Measurements from ENCODE around the gene TMEM175.
"Not testable (repeated sequence)": the region's sequence is repeated elsewhere in the genome, so short reads cannot be mapped to it uniquely, and the experiment has no call there.

The TMEM175 gene

DNA sequence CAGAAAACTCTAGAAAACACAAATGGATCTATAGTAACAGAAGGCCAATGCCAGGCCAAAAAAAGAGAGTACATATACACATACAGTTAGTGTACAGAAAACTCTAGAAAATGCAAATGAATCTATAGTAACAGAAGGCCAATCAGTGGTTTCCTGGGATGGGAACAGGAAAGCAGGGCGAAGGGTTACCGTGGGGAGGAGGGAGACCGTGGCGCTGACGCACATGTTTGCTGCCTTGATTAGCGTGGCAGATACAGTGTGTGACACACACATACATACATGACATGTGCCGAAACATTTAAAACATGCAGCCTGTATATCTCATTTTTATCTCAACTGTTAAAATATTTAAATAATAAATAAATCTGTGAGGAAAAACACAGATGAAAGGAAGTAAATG is 14.8 kb upstream of the TMEM175 start:
- Histone ChIP-seq H3K27ac (ENCODE audit: low read length) (no peak overlapping the region), H3K27me3 (ENCODE audit: control insufficient read depth in 1 of 2, insufficient read depth in 2 of 2, low read length in 2 of 2) (no peaks in the 10 kb centered on the region), H3K4me3 (ENCODE audit: low read length in 2 of 2) (no peak overlapping the region), H3K9ac (ENCODE audit: low read length in 2 of 2) (no peak overlapping the region), H3K9me3 (ENCODE audit: control insufficient read depth in 2 of 2, low read length in 2 of 2) (no peaks in the 10 kb centered on the region), H3K4me1 (ENCODE audit: control insufficient read depth, insufficient read depth, low read length) (no peaks in the 10 kb centered on the region), H3K36me3 (ENCODE audit: control insufficient read depth in 2 of 2, insufficient read depth in 2 of 2, low read length in 2 of 2) (peaks cover 3 to 4% of the 10 kb centered on the region in 2 donors)

DNA sequence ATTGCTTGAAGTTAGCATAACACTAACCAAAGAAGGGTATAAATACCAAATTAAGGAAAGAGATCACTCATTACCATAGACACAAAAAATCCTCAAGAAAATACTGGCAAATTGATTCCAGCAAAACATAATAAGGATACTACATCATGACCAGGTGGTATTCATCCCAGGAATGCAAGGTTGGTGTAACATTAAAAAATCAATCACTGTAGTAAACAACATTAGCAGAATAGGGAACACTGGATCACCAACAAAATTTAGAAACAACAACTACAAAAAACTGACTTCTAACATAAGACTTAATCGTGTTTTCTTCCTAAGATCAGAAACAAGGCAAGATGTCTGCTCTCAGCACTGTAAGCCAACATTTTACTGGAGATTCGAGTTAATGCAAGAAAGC is 14.3 kb upstream of the TMEM175 start:
- no peak overlapping the region for H3K4me3 ChIP-seq (ENCODE audit: low read length in 2 of 2)
- no peak overlapping the region for H3K27ac ChIP-seq (ENCODE audit: low read length)
- no peaks in the 10 kb centered on the region for H3K4me1 ChIP-seq (ENCODE audit: control insufficient read depth, insufficient read depth, low read length)
- no peaks in the 10 kb centered on the region for H3K27me3 ChIP-seq (ENCODE audit: control insufficient read depth in 1 of 2, insufficient read depth in 2 of 2, low read length in 2 of 2)
- peaks cover 3 to 7% of the 10 kb centered on the region in 2 donors for H3K36me3 ChIP-seq (ENCODE audit: control insufficient read depth in 2 of 2, insufficient read depth in 2 of 2, low read length in 2 of 2)
- H3K9ac ChIP-seq (ENCODE audit: low read length in 2 of 2): no peak overlapping the region
- H3K9me3 ChIP-seq (ENCODE audit: control insufficient read depth in 2 of 2, low read length in 2 of 2): no peaks in the 10 kb centered on the region

DNA sequence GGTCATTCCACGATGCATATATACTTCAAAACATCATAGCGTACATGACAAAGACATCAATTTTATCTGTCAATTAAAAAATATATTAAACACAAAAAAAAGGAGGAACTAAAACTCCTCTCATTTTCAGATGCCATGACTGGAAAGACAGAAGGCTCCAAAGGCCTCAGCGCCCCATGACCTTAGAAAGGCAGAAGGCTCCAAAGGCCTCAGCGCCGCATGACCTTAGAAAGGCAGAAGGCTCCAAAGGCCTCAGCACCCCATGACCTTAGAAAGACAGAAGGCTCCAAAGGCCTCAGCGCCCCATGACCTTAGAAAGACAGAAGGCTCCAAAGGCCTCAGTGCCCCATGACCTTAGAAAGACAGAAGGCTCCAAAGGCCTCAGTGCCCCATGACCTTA is 13.7 kb upstream of the TMEM175 start:
- not testable (repeated sequence) for H3K9ac ChIP-seq (ENCODE audit: low read length in 2 of 2); H3K36me3 ChIP-seq (ENCODE audit: control insufficient read depth in 2 of 2, insufficient read depth in 2 of 2, low read length in 2 of 2); H3K27me3 ChIP-seq (ENCODE audit: control insufficient read depth in 1 of 2, insufficient read depth in 2 of 2, low read length in 2 of 2); H3K4me1 ChIP-seq (ENCODE audit: control insufficient read depth, insufficient read depth, low read length); H3K4me3 ChIP-seq (ENCODE audit: low read length in 2 of 2); H3K9me3 ChIP-seq (ENCODE audit: control insufficient read depth in 2 of 2, low read length in 2 of 2); H3K27ac ChIP-seq (ENCODE audit: low read length)

DNA sequence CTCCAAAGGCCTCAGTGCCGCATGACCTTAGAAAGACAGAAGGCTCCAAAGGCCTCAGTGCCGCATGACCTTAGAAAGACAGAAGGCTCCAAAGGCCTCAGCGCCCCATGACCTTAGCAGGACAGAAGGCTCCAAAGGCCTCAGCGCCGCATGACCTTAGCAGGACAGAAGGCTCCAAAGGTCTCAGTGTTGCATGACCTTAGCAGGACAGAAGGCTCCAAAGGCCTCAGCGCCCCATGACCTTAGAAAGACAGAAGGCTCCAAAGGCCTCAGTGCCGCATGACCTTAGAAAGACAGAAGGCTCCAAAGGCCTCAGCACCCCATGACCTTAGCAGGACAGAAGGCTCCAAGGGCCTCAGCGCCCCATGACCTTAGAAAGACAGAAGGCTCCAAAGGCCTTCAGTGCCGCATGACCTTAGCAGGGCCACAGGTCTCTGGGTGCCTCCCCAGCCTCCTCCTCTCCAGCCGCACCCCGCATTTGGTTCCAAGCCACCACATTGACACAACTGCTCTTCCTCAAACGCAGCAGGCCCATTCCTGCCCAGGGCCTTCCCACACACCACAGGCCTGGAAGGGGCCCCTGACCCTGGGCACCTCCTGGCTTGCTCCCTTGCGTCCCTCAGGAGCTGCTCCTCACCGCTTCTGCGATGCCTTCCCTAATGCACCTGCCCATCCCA is 13.1 kb upstream of the TMEM175 start:
- not testable (repeated sequence) for H3K27ac ChIP-seq (ENCODE audit: low read length); H3K9ac ChIP-seq (ENCODE audit: low read length in 2 of 2); H3K4me3 ChIP-seq (ENCODE audit: low read length in 2 of 2); H3K4me1 ChIP-seq (ENCODE audit: control insufficient read depth, insufficient read depth, low read length); H3K27me3 ChIP-seq (ENCODE audit: control insufficient read depth in 1 of 2, insufficient read depth in 2 of 2, low read length in 2 of 2); H3K9me3 ChIP-seq (ENCODE audit: control insufficient read depth in 2 of 2, low read length in 2 of 2); H3K36me3 ChIP-seq (ENCODE audit: control insufficient read depth in 2 of 2, insufficient read depth in 2 of 2, low read length in 2 of 2)

DNA sequence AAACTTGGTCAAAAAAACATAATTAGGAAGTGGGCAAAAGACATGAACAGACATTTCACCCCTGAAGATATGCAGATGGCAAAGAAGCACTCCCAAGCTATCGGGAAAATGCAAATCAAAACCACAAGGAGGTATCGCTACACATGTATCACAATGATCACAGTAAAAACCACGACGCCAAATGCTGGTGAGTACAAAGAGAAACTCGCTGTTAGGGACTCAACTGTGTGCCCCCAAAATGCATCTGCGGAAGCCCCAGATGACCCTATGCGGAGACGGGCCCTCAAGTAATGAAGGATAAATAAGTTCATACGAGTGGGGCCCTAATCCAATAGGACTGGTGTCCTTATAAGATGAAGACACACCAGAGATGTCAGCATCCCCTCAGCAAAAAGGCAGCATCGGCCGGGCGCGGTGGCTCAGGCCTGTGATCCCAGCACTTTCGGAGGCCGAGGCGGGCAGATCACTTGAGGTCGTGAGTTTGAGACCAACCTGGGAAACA is 10.4 kb upstream of the TMEM175 start:
- H3K4me1 ChIP-seq (ENCODE audit: control insufficient read depth, insufficient read depth, low read length): peaks cover 6% of the 10 kb centered on the region
- no peak overlapping the region for H3K9ac ChIP-seq (ENCODE audit: low read length in 2 of 2)
- H3K4me3 ChIP-seq (ENCODE audit: low read length in 2 of 2): no peak overlapping the region
- H3K27me3 ChIP-seq (ENCODE audit: control insufficient read depth in 1 of 2, insufficient read depth in 2 of 2, low read length in 2 of 2): no peaks in the 10 kb centered on the region
- H3K27ac ChIP-seq (ENCODE audit: low read length): no peak overlapping the region
- H3K9me3 ChIP-seq (ENCODE audit: control insufficient read depth in 2 of 2, low read length in 2 of 2): no peaks in the 10 kb centered on the region
- peaks cover 3 to 4% of the 10 kb centered on the region in 2 donors for H3K36me3 ChIP-seq (ENCODE audit: control insufficient read depth in 2 of 2, insufficient read depth in 2 of 2, low read length in 2 of 2)

DNA sequence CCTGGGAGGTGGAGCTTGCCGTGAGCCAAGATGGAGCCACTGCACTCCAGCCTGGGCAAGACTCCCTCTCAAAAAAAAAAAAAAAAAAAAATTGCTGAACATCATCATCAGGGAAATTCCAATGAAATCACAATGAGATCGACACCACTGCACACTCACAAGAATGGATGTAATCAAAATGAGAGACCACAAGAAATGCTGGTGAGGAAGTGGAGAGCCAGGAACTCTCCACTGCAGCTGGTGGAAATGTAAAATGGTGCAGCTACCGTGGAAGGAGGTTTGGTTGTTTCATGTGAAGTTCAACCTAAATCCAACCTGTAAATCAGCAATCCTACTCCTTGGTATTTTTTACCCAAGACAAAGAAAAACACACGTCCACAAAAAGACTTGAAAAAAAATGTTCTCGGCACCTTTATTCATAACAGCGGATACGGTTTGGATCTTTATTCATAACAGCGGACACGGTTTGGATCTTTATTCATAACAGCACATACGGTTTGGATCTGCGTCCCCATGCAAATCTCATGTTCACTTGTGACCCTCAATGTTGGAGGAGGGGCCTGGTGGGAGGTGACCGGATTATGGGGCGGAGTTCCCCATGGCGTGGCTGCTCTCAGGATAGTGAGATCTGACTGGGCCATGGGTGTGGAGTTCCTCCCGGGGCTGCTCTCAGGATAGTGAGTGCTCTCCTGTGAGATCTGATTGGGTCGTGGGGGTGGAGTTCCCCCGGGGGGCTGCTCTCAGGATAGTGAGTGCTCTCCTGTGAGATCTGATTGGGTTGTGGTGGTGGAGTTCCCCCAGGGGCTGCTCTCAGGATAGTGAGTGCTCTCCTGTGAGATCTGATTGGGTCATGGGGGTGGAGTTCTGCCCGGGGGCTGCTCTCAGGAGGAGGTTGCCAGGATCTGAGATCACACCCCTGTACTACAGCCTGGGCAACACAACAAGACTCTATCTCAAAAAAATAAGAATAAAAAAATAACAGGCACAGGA is 7.9 kb upstream of the TMEM175 start:
- Histone ChIP-seq H3K9me3 (ENCODE audit: control insufficient read depth in 2 of 2, low read length in 2 of 2) (no peaks in the 10 kb centered on the region), H3K4me3 (ENCODE audit: low read length in 2 of 2) (no peak overlapping the region), H3K27me3 (ENCODE audit: control insufficient read depth in 1 of 2, insufficient read depth in 2 of 2, low read length in 2 of 2) (no peaks in the 10 kb centered on the region), H3K36me3 (ENCODE audit: control insufficient read depth in 2 of 2, insufficient read depth in 2 of 2, low read length in 2 of 2) (peaks cover 3 to 4% of the 10 kb centered on the region in 2 donors), H3K9ac (ENCODE audit: low read length in 2 of 2) (no peak overlapping the region), H3K27ac (ENCODE audit: low read length) (no peak overlapping the region), H3K4me1 (ENCODE audit: control insufficient read depth, insufficient read depth, low read length) (peaks cover 10% of the 10 kb centered on the region)

DNA sequence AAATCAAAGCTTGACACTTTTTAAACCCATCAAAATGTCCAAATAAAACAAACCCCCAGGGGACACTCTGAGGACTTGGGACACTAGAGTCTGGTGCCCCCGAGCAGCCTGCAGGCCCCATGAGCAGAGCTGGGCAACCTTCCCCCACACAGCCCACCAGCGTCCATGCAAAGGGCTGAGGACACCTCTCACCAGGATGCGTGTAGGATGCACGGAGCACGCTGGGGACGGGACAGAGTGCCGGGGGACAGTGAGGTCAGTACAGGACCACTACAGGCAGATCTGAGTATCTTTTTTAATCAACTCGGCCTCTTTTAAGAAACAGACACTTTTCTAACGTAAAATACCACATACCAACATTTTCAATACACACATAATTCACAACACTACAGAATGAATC is 7.1 kb upstream of the TMEM175 start:
- no peaks in the 10 kb centered on the region for H3K9me3 ChIP-seq (ENCODE audit: control insufficient read depth in 2 of 2, low read length in 2 of 2)
- no peak overlapping the region for H3K9ac ChIP-seq (ENCODE audit: low read length in 2 of 2)
- no peak overlapping the region for H3K27ac ChIP-seq (ENCODE audit: low read length)
- peaks cover 3 to 4% of the 10 kb centered on the region in 2 donors for H3K36me3 ChIP-seq (ENCODE audit: control insufficient read depth in 2 of 2, insufficient read depth in 2 of 2, low read length in 2 of 2)
- no peak overlapping the region for H3K4me3 ChIP-seq (ENCODE audit: low read length in 2 of 2)
- H3K27me3 ChIP-seq (ENCODE audit: control insufficient read depth in 1 of 2, insufficient read depth in 2 of 2, low read length in 2 of 2): no peaks in the 10 kb centered on the region
- peaks cover 10% of the 10 kb centered on the region for H3K4me1 ChIP-seq (ENCODE audit: control insufficient read depth, insufficient read depth, low read length)

DNA sequence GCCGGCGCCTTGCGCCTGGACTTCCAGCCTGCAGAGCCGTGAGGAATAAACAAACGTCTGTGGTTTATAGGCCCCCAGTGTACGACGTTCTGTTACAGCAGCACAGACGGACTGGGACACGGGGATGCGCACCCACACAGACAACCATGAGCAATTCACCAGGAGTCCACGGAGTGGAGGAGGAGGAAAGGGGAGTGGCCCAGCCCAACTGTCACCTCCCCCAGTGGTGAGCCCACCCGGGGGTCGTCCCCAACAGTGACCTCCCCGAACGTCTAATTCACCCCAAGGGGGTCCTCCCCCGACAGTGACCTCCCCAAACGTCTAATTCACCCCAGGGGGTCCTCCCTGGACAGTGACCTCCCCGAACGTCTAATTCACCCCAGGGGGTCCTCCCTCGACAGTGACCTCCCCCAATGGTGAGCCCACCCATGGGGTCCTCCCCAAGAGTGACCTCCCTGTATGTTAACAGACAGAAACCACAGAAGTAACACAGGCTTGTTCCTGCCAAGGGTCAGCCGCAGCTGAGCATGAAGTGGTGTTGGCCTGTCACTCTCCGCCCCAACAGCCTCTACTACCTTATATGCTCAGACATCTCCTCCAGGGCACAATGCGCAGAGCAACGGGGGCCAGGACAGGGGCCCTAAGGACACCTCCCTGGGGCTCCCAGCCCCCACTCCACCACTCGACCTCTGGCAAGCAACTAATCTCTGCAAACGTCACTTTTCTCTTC is 6.3 kb upstream of the TMEM175 start:
- Histone ChIP-seq H3K36me3 (ENCODE audit: control insufficient read depth in 2 of 2, insufficient read depth in 2 of 2, low read length in 2 of 2) (peaks cover 3 to 4% of the 10 kb centered on the region in 2 donors), H3K9ac (ENCODE audit: low read length in 2 of 2) (no peak overlapping the region), H3K27ac (ENCODE audit: low read length) (no peak overlapping the region), H3K9me3 (ENCODE audit: control insufficient read depth in 2 of 2, low read length in 2 of 2) (no peaks in the 10 kb centered on the region), H3K4me3 (ENCODE audit: low read length in 2 of 2) (no peak overlapping the region), H3K4me1 (ENCODE audit: control insufficient read depth, insufficient read depth, low read length) (peaks cover 13% of the 10 kb centered on the region), H3K27me3 (ENCODE audit: control insufficient read depth in 1 of 2, insufficient read depth in 2 of 2, low read length in 2 of 2) (no peaks in the 10 kb centered on the region)

DNA sequence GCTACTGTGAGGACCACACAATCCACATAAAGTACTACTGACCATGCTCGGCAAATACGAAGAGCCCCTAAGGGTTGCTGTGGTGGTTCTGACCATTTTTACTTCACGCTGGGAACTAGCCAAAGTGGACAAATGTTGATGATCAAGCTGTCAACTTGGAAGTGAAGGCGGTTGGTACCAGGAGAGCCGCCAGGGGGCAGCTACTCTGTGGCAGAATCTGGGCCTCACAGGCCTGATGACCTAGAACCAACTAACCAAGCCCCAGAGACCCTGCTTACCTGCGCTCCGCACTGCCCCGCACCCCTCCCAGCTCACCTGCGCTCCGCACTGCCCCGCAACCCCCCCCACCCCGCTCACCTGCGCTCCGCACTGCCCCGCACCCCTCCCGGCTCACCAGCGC is 5.7 kb upstream of the TMEM175 start:
- peaks cover 19% of the 10 kb centered on the region for H3K4me1 ChIP-seq (ENCODE audit: control insufficient read depth, insufficient read depth, low read length)
- no peaks in the 10 kb centered on the region for H3K9me3 ChIP-seq (ENCODE audit: control insufficient read depth in 2 of 2, low read length in 2 of 2)
- no peak overlapping the region for H3K27ac ChIP-seq (ENCODE audit: low read length)

DNA sequence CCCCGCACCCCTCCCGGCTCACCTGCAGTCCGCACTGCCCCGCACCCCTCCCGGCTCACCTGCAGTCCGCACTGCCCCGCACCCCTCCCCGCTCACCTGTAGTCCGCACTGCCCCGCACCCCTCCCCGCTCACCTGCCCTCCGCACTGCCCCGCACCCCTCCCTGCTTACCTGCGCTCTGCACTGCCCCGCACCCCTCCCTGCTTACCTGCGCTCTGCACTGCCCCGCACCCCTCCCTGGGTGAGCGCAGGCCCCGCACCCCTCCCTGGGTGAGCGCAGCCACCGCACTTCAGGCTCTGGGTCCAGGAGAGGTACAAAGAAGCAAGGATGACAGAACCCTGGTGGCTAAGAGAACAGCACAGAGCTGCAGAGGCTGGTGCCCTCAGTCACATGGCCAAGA is 4.7 kb upstream of the TMEM175 start:
- H3K36me3 ChIP-seq (ENCODE audit: control insufficient read depth in 2 of 2, insufficient read depth in 2 of 2, low read length in 2 of 2); H3K27me3 ChIP-seq (ENCODE audit: control insufficient read depth in 1 of 2, insufficient read depth in 2 of 2, low read length in 2 of 2); H3K4me3 ChIP-seq (ENCODE audit: low read length in 2 of 2); H3K9me3 ChIP-seq (ENCODE audit: control insufficient read depth in 2 of 2, low read length in 2 of 2); H3K27ac ChIP-seq (ENCODE audit: low read length); H3K9ac ChIP-seq (ENCODE audit: low read length in 2 of 2): not testable (repeated sequence)
- peaks cover 20% of the 10 kb centered on the region for H3K4me1 ChIP-seq (ENCODE audit: control insufficient read depth, insufficient read depth, low read length)

More for the DNA sequence above, 5.7 kb upstream of the TMEM175 start:
- H3K9ac ChIP-seq (ENCODE audit: low read length in 2 of 2): no peak overlapping the region
- no peak overlapping the region for H3K4me3 ChIP-seq (ENCODE audit: low read length in 2 of 2)
- peaks cover 3 to 4% of the 10 kb centered on the region in 2 donors for H3K36me3 ChIP-seq (ENCODE audit: control insufficient read depth in 2 of 2, insufficient read depth in 2 of 2, low read length in 2 of 2)
- H3K27me3 ChIP-seq (ENCODE audit: control insufficient read depth in 1 of 2, insufficient read depth in 2 of 2, low read length in 2 of 2): no peaks in the 10 kb centered on the region
